ENCODE data around the gene ZNF248.
"Not testable (repeated sequence)": the region's sequence is repeated elsewhere in the genome, so short reads cannot be mapped to it uniquely, and the experiment has no call there.

Gene ZNF248

GRCh38 chr10:37857287-37858211 is at the start of gene ZNF248:
Gene ZNF248, minus strand, starts transcription at chr10:37857610. Its CDS starts 1,300 bp downstream, at chr10:37856310.
- peak; percentile 97 for DNase-seq

DNA sequence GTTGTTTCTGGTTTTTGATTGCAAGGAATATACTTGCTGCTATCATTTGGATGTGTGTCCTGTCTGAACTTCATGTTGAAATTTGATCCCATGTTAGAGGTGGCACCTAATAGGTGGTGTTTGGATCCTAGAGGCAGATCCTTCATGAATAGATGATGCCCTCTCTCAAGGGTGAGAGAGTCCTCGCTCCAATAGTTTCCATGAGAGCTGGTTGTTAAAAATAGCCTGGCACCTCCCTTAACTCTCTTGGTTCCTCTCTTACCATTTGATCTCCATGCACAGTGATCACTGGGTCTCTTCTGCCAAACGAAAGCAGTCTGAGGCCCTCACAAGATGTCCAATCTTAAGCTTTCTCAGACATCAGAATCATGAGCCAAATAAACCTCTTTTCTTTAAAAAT is 49.0 kb upstream of the ZNF248 start:
- no peak for DNase-seq

GRCh38 chr10:37896436-37896835 is 39.0 kb upstream of the ZNF248 start:
- DNase-seq = no peak

GRCh38 chr10:37895674-37896073 is 38.3 kb upstream of the ZNF248 start:
- DNase-seq = no peak

DNA sequence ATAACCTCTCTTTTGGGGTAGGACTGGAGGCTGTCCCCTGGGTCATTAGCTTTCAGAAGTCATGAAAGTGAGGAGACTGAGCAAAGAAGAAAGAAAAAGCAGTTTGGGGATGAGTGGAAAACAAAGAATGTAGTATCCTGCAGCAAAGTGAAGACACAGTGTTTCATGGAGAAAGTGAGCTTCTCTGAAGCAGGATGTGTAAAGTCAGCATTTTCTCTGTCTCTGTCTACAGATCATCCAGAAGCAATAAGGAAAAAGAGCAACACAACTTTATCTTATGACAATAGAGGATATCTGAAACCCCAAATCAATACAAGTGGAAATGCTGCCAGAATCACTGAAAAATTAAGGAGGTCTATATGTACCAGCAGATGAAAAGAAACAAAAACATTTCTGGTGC is 28.4 kb upstream of the ZNF248 start:
- no peak for DNase-seq

DNA sequence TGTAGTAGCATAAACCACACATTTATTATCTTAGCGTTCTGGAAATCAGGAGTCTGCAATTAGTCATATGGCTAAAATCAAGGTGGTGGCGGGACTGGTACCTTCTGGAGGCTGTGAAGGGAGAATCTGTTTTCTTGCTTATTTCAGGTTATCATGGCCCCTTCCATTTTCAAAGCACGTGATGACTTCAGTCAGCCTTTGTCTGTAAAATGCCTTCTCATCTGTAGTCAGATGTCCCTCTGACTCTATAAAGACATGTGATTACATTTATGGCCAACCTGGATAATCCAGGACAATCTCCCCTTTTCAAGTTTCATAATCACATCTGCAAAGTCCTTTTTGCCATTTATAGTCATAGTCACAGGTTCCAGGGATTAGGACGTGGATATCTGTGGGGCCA is 15.5 kb upstream of the ZNF248 start:
- no peak for DNase-seq

- DNase-seq = no peak
Observed at GRCh38 chr10:37872283-37872682, 14.9 kb upstream of the ZNF248 start.

GRCh38 chr10:37871568-37872251 is 14.3 kb upstream of the ZNF248 start:
- no peak for DNase-seq

DNA sequence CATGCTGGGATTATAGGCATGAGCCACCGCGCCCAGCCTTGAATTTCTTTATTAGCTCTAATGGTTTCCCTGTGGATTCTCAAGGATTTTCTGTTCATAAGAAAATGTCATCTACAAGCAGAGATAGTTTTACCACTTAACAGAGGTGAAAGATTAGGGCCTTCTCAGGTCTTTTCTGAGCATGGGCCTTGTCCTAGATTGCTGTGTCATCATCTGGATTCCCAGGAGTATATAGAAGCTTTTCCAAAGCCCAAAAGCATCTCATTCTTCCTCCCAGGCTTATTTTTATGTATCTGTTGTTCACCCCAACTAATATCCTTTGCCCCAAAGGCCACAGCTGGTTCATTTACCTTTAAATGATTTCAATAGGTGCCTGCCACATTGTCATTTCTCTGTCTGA is 13.7 kb upstream of the ZNF248 start:
- DNase-seq = no peak

DNA sequence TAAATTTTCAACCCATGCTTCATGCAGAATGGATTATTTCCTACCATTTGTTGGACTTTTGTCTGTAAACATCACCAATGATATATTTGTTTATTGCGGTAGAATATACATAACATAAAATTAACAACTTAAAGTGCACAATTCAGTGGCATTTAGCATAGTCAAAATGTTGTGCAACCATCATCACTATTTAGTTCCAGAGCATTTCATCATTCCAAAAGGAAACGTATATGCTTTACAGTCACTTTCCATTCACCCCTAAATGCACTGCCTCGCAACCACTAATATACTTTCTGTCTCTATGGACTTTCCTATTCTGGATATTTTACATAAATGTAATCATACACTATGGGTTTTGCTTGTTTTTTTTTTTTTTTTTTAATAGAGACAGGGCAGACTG is 11.4 kb upstream of the ZNF248 start:
- no peak for DNase-seq

GRCh38 chr10:37865957-37866803 is 8.8 kb upstream of the ZNF248 start:
- no peak for DNase-seq

DNA sequence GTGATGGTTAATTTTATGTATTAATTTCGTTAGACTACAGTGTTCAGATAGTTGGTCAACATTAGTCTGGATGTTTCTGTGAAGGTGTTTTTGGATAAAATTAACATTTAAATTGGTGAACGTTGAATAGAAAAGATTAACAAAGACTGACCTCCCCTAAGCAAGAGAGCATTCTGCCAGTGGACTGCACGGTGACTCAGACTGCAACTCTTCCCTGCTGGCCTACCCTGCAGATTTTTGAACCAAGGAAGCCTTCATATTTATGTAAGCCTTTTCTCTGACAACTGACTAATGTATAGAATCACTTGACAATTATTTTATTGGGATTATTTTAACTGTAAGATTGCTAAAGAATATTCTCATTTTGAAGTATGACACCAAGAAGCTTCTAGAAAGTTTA is 7.9 kb upstream of the ZNF248 start:
- no peak for DNase-seq

- DNase-seq = peak; percentile 52
Observed at GRCh38 chr10:37860494-37861190, 3.2 kb upstream of the ZNF248 start.

GRCh38 chr10:37859270-37859669 is 1.9 kb upstream of the ZNF248 start:
- not testable (repeated sequence) for DNase-seq

DNA sequence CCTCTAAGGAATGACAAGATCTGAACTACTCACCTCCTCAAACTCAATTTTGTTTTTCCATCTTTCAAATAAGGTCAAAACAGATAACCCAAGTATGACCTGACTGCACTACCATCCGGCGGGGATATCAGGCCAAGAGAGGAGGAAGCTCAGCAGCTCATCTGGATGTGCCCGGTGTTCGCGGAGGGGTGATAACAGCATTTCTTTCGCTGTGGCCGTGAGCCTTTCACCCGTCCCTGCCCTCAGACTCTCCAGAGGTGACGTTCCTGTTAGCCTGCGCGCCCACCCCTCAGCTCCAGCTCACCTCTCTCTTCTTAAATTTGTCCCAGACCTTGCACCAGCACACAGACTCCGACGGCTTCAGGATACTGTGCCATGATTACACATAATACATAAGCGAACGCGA is 526 bp downstream of the ZNF248 start:
- no peak for DNase-seq

GRCh38 chr10:37855636-37856035 is 1.8 kb downstream of the ZNF248 start:
- DNase-seq = no peak

DNA sequence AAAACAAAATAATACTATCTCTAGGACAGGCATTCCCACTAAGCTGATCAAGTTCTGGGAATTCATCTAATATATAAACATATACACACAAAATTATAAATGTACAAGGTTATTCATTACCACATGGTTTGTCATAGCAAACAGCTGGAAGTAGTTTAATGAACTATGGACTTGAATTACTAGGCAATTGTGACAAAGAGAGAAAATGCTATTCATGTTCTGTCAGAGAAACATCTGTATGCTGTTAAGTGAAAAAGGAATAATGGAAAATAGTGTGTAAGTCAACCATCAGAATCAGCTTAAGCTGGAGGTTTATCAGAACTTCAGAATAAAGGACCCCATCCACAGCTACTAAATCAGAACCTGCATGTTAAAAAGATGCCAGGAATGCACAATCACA is 2.8 kb downstream of the ZNF248 start:
- DNase-seq = peak; percentile 22

- DNase-seq = no peak
Observed at GRCh38 chr10:37844644-37845043, 12.8 kb downstream of the ZNF248 start.

DNA sequence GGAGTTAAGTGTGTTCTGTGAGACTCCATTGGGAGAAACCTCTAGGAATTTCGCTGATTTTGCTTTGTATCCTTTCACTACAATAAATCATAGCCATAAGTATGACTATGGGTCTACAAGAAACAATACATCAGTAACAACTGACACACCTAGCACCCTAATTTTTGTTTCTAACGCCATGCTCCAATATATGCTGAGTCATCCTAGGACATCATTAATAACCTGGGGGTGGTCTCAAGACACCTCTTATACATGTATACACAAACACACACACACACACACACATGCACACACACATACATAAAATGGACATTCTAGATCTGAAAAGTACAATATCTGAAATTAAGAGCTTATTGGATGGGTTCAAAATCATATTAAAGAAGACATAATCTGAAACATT is 18.2 kb downstream of the ZNF248 start:
- no peak for DNase-seq

DNA sequence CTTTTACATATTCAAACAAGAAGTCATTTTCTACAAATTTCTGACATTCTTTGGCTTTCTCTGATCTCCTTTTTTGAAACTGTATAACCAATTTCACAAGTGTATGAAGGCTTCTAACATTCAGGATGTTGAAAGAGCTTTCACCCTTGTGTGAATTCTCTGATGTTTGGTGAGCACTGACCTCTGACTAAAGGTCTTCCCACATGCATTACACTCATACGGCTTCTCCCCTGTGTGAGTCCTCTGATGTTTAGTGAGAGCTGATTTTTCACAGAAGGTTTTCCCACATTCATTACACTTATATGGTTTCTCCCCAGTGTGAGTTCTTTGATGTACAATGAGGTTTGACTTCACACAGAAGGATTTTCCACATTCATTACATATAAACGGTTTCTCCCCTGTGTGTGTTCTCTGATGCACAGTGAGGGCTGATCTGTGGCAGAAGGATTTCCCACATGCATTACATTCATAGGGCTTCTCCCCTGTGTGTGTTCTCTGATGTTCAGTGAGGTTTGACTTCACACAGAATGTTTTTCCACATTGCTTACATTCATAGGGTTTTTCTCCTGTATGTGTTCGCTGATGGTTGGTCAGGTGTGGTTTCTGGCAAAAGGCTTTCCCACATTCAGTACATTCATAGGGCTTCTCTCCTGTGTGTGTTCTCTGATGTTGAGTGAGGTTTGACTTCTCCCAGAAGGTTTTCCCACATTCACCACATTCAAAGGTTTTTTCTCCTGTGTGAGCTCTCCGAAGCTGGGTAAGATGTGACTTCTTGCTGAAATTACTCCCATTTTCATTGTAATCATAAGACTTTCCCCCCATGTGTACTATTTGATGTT is 25.7 kb downstream of the ZNF248 start:
- DNase-seq = no peak

GRCh38 chr10:37826806-37827205 is 30.6 kb downstream of the ZNF248 start:
- no peak for DNase-seq

- DNase-seq = no peak
Observed at GRCh38 chr10:37821237-37821636, 36.2 kb downstream of the ZNF248 start.
